Right atrium auricular region (tissue), 2 donors: ENCODE results near the gene RNASEH2B. TPM values are rescaled to one million over a fixed set of nuclear protein-coding genes. Genes with fewer than 3 reads are reported as not detected.

ENCODE experiments used
- DNase-seq: peaks from one replicate; pipeline ENCODE4 v3.0.0-alpha.2; 2019; ENCODE audit warnings: low spot score
- H3K27ac ChIP-seq, 2 donors: fragments of 200-600 bp; sonication (generic); 1 replicate in 1 of 2; 2 replicates in 1 of 2; pipeline ENCODE4 v1.5.1; 2016 to 2019
- H3K27me3 ChIP-seq, 2 donors: fragments of 200-600 bp; sonication (generic); one replicate each; pipeline versions ENCODE4 v1.5.1 to v1.6.0; 2017 to 2019
- H3K36me3 ChIP-seq: fragments of 200-600 bp; sonication (generic); one replicate; pipeline ENCODE4 v1.5.1; 2016
- H3K4me1 ChIP-seq, 2 donors: fragments of 200-600 bp; sonication (generic); one replicate each; pipeline versions ENCODE4 v1.5.1 to v1.6.0; 2017 to 2019
- H3K4me3 ChIP-seq, 2 donors: fragments of 200-600 bp; sonication (generic); 1 replicate in 1 of 2; 2 replicates in 1 of 2; pipeline ENCODE4 v1.5.1; 2017 to 2019; ENCODE audit warnings: mild to moderate bottlenecking in 1 of 2, moderate library complexity in 1 of 2
- H3K9me3 ChIP-seq, 2 donors: fragments of 200-600 bp; sonication (generic); one replicate each; pipeline ENCODE4 v1.5.1; 2019
- total RNA-seq, 2 donors: library from RNA; depleted of rRNA; stranded (reverse); fragments of >200 nt; gene quantifications; one replicate each; pipeline ENCODE4 v1.1.0, GENCODE V29; 2016
- TF ChIP-seq, protein P1 (sequence below), 2 donors: fragments of 200-600 bp; sonication (generic); IDR thresholded peaks; one replicate each; pipeline ENCODE4 v1.5.1; 2019; ENCODE audit warnings: antibody characterized with exemption in 2 of 2

The RNASEH2B gene
- total RNA-seq, 2 donors from 2014 or later, result 22.9 to 36.9 TPM

- H3K27me3 ChIP-seq, result no peaks in the 10 kb centered on the region
- no peak overlapping the region for H3K27ac ChIP-seq
- DNase-seq, result no peak
- H3K4me3 ChIP-seq, result no peak overlapping the region
- H3K9me3 ChIP-seq, result no peaks in the 10 kb centered on the region
- no peaks in the 10 kb centered on the region for H3K4me1 ChIP-seq
- no peaks in the 10 kb centered on the region for H3K36me3 ChIP-seq
- TF ChIP-seq, protein P1, sequence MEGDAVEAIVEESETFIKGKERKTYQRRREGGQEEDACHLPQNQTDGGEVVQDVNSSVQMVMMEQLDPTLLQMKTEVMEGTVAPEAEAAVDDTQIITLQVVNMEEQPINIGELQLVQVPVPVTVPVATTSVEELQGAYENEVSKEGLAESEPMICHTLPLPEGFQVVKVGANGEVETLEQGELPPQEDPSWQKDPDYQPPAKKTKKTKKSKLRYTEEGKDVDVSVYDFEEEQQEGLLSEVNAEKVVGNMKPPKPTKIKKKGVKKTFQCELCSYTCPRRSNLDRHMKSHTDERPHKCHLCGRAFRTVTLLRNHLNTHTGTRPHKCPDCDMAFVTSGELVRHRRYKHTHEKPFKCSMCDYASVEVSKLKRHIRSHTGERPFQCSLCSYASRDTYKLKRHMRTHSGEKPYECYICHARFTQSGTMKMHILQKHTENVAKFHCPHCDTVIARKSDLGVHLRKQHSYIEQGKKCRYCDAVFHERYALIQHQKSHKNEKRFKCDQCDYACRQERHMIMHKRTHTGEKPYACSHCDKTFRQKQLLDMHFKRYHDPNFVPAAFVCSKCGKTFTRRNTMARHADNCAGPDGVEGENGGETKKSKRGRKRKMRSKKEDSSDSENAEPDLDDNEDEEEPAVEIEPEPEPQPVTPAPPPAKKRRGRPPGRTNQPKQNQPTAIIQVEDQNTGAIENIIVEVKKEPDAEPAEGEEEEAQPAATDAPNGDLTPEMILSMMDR (IDR thresholded peaks at IDR 0.05), result no peak
Measured at GRCh38 chr13:50887151-50887550, 22.4 kb upstream of the RNASEH2B start.

DNA sequence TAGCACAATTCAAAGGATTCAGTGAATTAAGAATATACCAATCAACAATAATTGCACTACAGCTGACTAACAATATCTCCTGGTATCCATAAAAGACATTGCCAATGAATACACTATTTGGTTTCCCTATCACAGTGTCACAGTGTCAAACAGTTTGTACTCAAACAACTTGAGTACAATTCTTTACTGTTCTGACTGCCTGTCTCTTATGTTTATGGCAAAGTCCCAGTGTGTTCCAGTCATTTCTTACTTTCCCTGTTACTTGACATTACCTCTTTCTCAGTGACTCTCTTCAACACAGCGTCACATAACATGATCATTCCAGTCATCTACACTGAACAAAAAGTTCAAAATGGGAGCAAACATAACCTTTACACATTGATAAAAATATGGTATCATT lies 21.2 kb upstream of the RNASEH2B start:
- no peak overlapping the region for H3K27ac ChIP-seq
- H3K27me3 ChIP-seq, result no peaks in the 10 kb centered on the region
- DNase-seq, result no peak
- H3K4me3 ChIP-seq, result no peak overlapping the region
- TF ChIP-seq, protein P1 (IDR thresholded peaks at IDR 0.05), result no peak
- no peaks in the 10 kb centered on the region for H3K36me3 ChIP-seq
- no peaks in the 10 kb centered on the region for H3K9me3 ChIP-seq
- no peaks in the 10 kb centered on the region for H3K4me1 ChIP-seq

- no peaks in the 10 kb centered on the region for H3K4me1 ChIP-seq
- H3K9me3 ChIP-seq, result no peaks in the 10 kb centered on the region
- H3K27ac ChIP-seq, result no peak overlapping the region
- H3K4me3 ChIP-seq, result no peak overlapping the region
- TF ChIP-seq, protein P1 (IDR thresholded peaks at IDR 0.05), result no peak
- H3K27me3 ChIP-seq, result no peaks in the 10 kb centered on the region
- no peaks in the 10 kb centered on the region for H3K36me3 ChIP-seq
- DNase-seq, result no peak
Measured at GRCh38 chr13:50889317-50889716, 20.3 kb upstream of the RNASEH2B start.

DNA sequence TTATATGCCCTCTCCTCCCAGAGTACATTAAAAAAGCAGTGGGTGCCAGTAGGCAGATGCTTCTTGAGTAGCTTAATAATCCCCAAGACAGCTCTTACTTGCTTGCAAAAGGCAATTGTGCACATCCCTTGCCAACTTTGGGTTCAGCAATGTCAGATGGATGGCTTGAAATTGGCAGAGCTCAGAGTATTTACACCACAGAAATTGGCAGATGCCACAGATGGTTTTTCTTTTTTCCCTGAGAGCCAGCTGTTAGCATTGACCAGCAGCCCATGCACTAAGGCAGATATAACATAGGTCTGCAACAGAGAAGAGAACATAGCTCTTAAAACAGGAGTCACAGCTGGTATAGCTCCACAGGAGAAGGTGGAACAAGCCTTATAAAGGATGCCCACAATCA lies 18.4 kb upstream of the RNASEH2B start:
- no peak overlapping the region for H3K27ac ChIP-seq
- DNase-seq, result no peak
- no peaks in the 10 kb centered on the region for H3K9me3 ChIP-seq
- H3K27me3 ChIP-seq, result no peaks in the 10 kb centered on the region
- no peak overlapping the region for H3K4me3 ChIP-seq
- TF ChIP-seq, protein P1 (IDR thresholded peaks at IDR 0.05), result no peak
- H3K36me3 ChIP-seq, result no peaks in the 10 kb centered on the region
- no peaks in the 10 kb centered on the region for H3K4me1 ChIP-seq

- DNase-seq, result no peak
- Histone ChIP-seq H3K36me3 (no peaks in the 10 kb centered on the region), H3K4me3 (no peak overlapping the region), H3K4me1 (no peaks in the 10 kb centered on the region), H3K27me3 (no peaks in the 10 kb centered on the region), H3K9me3 (no peaks in the 10 kb centered on the region), H3K27ac (no peak overlapping the region)
- TF ChIP-seq, protein P1 (IDR thresholded peaks at IDR 0.05), result no peak
Measured at GRCh38 chr13:50892210-50892944, 17.2 kb upstream of the RNASEH2B start.
